Thyroid gland (tissue), 4 donors: ENCODE results near the gene TAF11L2. TPM values are rescaled to one million over a fixed set of nuclear protein-coding genes. Genes with fewer than 3 reads are reported as not detected.
"Not testable (repeated sequence)": the region's sequence is repeated elsewhere in the genome, so short reads cannot be mapped to it uniquely, and the experiment has no call there.

ENCODE experiments used
- DNase-seq, 2 donors: peaks; one replicate each; pipeline ENCODE4 v3.0.0-alpha.2; 2019
- H3K27ac ChIP-seq, 3 donors: fragments of 200-600 bp; sonication (generic); 1 replicate in 2 of 3; 2 replicates in 1 of 3; pipeline ENCODE4 v1.5.1; 2016 to 2019; ENCODE audit warnings: mild to moderate bottlenecking in 1 of 3, moderate library complexity in 1 of 3
- H3K27me3 ChIP-seq: fragments of 200-600 bp; sonication (generic); one replicate; pipeline ENCODE4 v1.5.1; 2019
- H3K36me3 ChIP-seq, 2 donors: fragments of 200-600 bp; sonication (generic); one replicate each; pipeline ENCODE4 v1.5.1; 2016 to 2019
- H3K4me1 ChIP-seq, 2 donors: fragments of 200-600 bp; sonication (generic); one replicate each; pipeline ENCODE4 v1.5.1; 2017 to 2019
- H3K4me3 ChIP-seq, 3 donors: fragments of 200-600 bp; sonication (generic); replicated peaks in 1 of 3; 1 replicate in 2 of 3; 2 replicates in 1 of 3; pipeline ENCODE4 v1.5.1; 2016; ENCODE audit warnings: mild to moderate bottlenecking in 1 of 3
- H3K9me3 ChIP-seq: fragments of 200-600 bp; sonication (generic); one replicate; pipeline ENCODE4 v1.5.1; 2017
- POLR2A ChIP-seq, 2 donors: fragments of 450-650 bp; IDR thresholded peaks; one replicate each; pipeline ENCODE4 v1.6.1; 2017; ENCODE audit warnings: antibody characterized with exemption in 2 of 2, mild to moderate bottlenecking in 2 of 2, moderate library complexity in 1 of 2
- whole genome bisulfite sequencing, 2 donors: methylation state at CpG; one replicate each; pipeline ENCODE4 v1.1.5; 2017; 5-methylcytosine and 5-hydroxymethylcytosine counted together
- intact Hi-C: fragments of 100-400 bp; cut with DNase I; formaldehyde crosslinking; loops from one replicate; pipeline ENCODE4 v1.15.1; 2023
- total RNA-seq, 4 donors: library from RNA; depleted of rRNA; stranded (reverse); fragments of >200 nt; gene quantifications; one replicate each; pipeline ENCODE4 v1.2.3, GENCODE V29; 2016
- TF ChIP-seq, protein P1 (sequence below), 6 experiments: fragments of 200-600 bp in 3 of 6; fragments of 450-650 bp in 3 of 6; sonication (generic) in 3 of 6; IDR thresholded peaks; one replicate each; pipeline ENCODE4 v1.5.1; 2016 to 2019; ENCODE audit warnings: antibody characterized with exemption in 6 of 6, mild to moderate bottlenecking in 2 of 6, inconsistent platforms in 1 of 6, moderate library complexity in 1 of 6

TAF11L2 gene
- total RNA-seq, 4 donors from 2014 or later: not detected

GRCh38 chr5:17470064-17470463, 28.0 kb upstream of the TAF11L2 start:
- no peak for DNase-seq
- intact Hi-C loops: no loop called here
- Histone ChIP-seq H3K4me3 (no peak overlapping the region), H3K27me3 (no peaks in the 10 kb centered on the region), H3K36me3 (no peaks in the 10 kb centered on the region), H3K4me1 (no peaks in the 10 kb centered on the region), H3K27ac (no peak overlapping the region), H3K9me3 (no peaks in the 10 kb centered on the region)
- TF ChIP-seq, protein P1, sequence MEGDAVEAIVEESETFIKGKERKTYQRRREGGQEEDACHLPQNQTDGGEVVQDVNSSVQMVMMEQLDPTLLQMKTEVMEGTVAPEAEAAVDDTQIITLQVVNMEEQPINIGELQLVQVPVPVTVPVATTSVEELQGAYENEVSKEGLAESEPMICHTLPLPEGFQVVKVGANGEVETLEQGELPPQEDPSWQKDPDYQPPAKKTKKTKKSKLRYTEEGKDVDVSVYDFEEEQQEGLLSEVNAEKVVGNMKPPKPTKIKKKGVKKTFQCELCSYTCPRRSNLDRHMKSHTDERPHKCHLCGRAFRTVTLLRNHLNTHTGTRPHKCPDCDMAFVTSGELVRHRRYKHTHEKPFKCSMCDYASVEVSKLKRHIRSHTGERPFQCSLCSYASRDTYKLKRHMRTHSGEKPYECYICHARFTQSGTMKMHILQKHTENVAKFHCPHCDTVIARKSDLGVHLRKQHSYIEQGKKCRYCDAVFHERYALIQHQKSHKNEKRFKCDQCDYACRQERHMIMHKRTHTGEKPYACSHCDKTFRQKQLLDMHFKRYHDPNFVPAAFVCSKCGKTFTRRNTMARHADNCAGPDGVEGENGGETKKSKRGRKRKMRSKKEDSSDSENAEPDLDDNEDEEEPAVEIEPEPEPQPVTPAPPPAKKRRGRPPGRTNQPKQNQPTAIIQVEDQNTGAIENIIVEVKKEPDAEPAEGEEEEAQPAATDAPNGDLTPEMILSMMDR (IDR thresholded peaks at IDR 0.05): no peak
- no peak for TF ChIP-seq POLR2A (IDR thresholded peaks at IDR 0.05)

DNA sequence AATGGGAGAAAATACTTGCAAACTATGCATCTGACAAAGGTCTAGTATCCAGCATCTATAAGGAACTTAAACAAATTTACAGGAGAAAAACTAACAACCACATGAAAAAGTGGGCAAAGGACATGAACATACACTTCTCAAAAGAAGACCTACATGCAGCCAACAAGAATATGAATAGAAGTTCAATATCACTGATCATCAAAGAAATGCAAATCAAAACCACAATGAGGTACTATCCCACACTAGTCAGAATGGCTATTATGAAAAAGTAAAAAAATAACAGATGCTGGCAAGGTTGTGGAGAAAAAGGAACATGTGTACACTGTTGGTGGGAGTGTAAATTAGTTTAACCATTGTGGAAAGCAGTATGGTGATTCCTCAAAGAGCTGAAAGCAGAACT, 23.0 kb upstream of the TAF11L2 start:
- H3K27me3 ChIP-seq, H3K4me3 ChIP-seq, intact Hi-C loops, H3K9me3 ChIP-seq, H3K27ac ChIP-seq, DNase-seq, H3K36me3 ChIP-seq, H3K4me1 ChIP-seq: not testable (repeated sequence)

- DNase-seq: no peak
- Histone ChIP-seq H3K4me1 (no peaks in the 10 kb centered on the region), H3K27ac (no peak overlapping the region), H3K9me3 (no peaks in the 10 kb centered on the region), H3K36me3 (no peaks in the 10 kb centered on the region), H3K4me3 (no peak overlapping the region), H3K27me3 (no peaks in the 10 kb centered on the region)
- WGBS, 2 donors: 58 to 67% methylated on average over 3 of the region's 3 CpGs
- intact Hi-C loops: no loop called here
- TF ChIP-seq, protein P1 (IDR thresholded peaks at IDR 0.05): no peak
- no peak for TF ChIP-seq POLR2A (IDR thresholded peaks at IDR 0.05)
Observed at GRCh38 chr5:17477043-17477442, 21.0 kb upstream of the TAF11L2 start.

DNA sequence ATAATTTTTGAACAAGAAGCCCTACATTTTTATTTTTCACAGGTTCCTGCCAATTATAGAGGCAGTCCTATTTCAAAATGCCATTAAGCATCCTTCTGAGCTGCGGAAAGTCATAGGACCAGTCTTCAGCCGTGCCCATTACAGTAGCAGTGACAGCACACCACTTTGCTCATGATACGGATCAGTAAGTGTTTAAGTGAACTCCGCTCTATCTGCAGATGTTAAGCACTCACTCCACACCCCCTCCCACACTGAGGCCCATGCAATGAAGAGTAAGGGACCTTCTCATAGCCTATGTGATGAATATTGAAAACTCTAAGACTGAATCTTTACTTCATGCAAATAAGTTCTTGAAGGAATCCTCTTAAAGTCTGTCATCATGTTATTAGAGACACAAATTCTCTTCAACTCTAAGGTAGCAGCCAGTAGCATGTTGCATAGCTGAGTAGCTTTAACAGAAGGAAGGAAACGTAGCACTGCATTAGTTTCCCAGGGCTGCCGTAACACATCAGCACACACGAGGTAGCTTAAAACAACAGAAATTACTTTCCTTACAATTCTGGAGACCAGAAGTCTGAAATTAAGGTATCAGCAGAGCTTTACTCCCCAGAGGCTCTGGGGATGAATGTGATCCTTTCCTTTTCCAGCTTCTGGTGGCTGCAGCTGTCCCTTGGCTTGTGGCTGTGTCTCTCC, 20.3 kb upstream of the TAF11L2 start:
- Histone ChIP-seq H3K4me3 (no peak overlapping the region), H3K27ac (no peak overlapping the region), H3K4me1 (no peaks in the 10 kb centered on the region), H3K9me3 (no peaks in the 10 kb centered on the region), H3K27me3 (no peaks in the 10 kb centered on the region), H3K36me3 (no peaks in the 10 kb centered on the region)
- TF ChIP-seq, protein P1 (IDR thresholded peaks at IDR 0.05): no peak
- no peak for TF ChIP-seq POLR2A (IDR thresholded peaks at IDR 0.05)
- no peak for DNase-seq
- intact Hi-C loops: no loop called here
- 28 to 34% methylated on average over 7 of the region's 7 CpGs for WGBS, 2 donors

DNA sequence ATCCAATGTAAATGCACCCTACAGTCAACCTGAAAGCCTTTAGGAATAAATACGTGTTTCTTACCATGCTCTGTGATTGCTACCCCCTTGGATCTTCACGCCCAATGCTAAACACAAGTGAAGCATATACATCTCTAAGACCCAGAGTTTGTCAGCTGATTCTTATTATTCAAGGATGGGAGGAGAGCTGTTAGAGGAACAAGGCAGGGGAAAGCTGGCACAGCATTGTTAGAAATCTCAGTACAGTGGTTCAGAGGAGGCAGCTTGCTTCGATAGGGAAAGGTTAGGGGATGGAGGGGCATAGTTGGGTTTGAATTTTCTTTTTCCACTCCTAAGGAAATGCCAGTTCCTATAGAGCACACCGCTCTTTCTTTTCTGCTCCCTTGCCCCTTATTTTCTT, 16.7 kb upstream of the TAF11L2 start:
- Histone ChIP-seq H3K36me3 (no peaks in the 10 kb centered on the region), H3K9me3 (no peaks in the 10 kb centered on the region), H3K27ac (no peak overlapping the region), H3K27me3 (no peaks in the 10 kb centered on the region), H3K4me1 (no peaks in the 10 kb centered on the region), H3K4me3 (no peak overlapping the region)
- TF ChIP-seq POLR2A (IDR thresholded peaks at IDR 0.05): no peak
- TF ChIP-seq, protein P1 (IDR thresholded peaks at IDR 0.05): no peak
- WGBS, 2 donors: 79 to 81% methylated on average over 4 of the region's 4 CpGs
- intact Hi-C loops: no loop called here
- no peak for DNase-seq

GRCh38 chr5:17482790-17483189, 15.2 kb upstream of the TAF11L2 start:
- H3K27me3 ChIP-seq: no peaks in the 10 kb centered on the region
- intact Hi-C loops: no loop called here
- H3K4me1 ChIP-seq: no peaks in the 10 kb centered on the region
- no peak overlapping the region for H3K27ac ChIP-seq
- 79 to 89% methylated on average over 2 of the region's 2 CpGs for WGBS, 2 donors
- H3K4me3 ChIP-seq: no peak overlapping the region
- no peaks in the 10 kb centered on the region for H3K9me3 ChIP-seq
- no peak for DNase-seq
- TF ChIP-seq, protein P1 (IDR thresholded peaks at IDR 0.05): no peak
- no peak for TF ChIP-seq POLR2A (IDR thresholded peaks at IDR 0.05)
- H3K36me3 ChIP-seq: no peaks in the 10 kb centered on the region

DNA sequence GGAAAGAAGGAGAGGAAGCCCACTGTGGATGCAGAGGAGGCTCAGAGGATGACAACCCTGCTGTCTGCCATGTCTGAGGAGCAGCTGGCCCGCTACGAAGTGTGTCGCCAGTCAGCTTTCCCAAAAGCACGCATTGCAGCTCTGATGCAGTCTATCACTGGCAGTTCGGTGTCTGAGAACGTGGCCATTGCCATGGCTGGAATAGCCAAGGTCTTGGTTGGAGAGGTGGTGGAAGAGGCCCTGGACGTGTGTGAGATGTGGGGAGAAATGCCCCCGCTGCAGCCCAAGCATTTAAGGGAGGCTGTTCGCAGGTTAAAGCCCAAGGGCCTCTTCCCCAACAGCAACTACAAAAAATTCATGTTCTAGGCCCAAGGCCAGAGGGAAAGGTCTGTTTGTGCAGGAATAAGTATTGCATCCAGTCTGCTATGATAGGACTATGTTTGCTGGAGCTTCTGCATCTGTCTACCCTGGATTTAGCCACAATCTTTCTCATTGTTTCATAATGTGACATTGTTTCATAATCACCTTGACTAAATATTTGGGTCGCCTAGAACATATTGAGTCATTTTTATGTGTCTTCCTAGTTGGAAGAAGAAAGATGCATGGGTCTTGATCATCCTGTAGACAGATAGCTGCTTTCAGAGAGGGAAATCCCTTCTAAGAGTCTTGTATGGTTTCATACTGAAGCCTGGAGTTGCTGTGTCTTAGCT, 11.4 kb upstream of the TAF11L2 start:
- H3K9me3 ChIP-seq, H3K4me3 ChIP-seq, H3K27me3 ChIP-seq, H3K36me3 ChIP-seq, H3K27ac ChIP-seq, intact Hi-C loops, H3K4me1 ChIP-seq, DNase-seq: not testable (repeated sequence)
- 93 to 94% methylated on average over 10 of the region's 10 CpGs for WGBS, 2 donors
